ENCODE results near the gene PPA1.
"Not testable (repeated sequence)": the region's sequence is repeated elsewhere in the genome, so short reads cannot be mapped to it uniquely, and the experiment has no call there.

Gene PPA1

DNA sequence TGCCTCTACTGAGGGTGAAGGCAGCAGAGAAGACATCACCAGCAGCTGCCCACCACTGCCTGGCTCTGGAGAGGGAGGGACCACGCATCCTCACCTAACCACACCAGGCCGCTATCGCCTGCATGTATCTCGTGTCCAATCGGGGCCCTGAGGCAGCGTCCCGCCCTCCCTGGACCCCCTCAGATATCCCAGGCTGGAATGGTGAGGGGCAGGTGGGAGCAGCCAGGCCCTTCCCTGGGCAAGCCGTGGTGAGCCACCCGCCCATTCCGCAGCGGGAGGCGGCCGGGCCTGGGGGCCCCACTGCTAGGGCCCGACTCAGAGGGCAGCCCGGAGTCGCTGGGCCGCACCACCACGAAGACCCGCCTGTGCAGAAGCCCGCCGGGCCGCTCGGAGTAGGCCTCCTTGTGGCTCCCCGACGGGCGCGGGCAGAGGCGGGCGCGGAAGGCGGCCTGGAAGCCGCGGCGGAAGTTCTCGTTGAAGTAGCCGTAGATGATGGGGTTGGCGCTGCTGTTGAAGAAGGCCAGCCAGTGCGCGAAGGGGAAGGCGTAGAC lies 21.6 kb upstream of the PPA1 start:
- no peak for DNase-seq

GRCh38 chr10:70253878-70254765 lies 20.9 kb upstream of the PPA1 start:
- no peak for DNase-seq

DNA sequence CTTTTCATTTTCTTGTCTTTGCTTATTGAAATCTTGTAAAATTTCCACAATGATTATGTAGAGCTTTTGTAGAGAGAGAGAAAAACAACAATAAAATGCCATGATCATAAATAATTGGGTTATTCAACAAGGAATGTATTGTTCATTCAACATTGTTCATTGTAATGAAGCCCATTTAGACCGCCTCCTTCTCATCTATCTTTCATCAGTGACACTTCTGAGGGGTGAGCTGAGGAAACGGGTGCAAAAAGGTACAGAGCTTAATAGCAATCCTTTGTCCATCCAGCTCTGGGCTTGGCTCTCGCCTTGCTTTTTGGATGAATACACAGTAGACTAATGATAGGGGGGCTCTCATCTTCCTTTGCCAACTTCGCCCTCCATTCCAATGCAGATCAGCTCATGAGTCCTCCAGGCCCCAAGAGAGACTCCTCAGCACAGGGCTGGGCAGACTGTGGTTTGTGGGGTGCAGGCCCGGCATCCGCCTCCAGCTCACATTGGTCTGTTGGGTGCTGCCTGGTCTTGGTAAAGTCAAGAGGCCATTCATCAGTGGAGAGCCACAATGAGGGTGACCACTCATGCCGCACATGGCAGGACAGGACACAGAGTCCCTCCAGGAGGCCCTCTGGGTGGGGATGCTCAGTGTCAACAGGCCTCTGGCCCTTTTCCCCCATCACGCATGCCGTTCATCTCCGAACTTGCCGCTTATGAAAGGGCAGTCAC lies 17.9 kb upstream of the PPA1 start:
- DNase-seq, result no peak

GRCh38 chr10:70247360-70247759 lies 14.1 kb upstream of the PPA1 start:
- no peak for DNase-seq

- no peak for DNase-seq
These were observed 7.9 kb upstream of the PPA1 start for GRCh38 chr10:70241081-70241480.

GRCh38 chr10:70239986-70240385 lies 6.8 kb upstream of the PPA1 start:
- not testable (repeated sequence) for DNase-seq

DNA sequence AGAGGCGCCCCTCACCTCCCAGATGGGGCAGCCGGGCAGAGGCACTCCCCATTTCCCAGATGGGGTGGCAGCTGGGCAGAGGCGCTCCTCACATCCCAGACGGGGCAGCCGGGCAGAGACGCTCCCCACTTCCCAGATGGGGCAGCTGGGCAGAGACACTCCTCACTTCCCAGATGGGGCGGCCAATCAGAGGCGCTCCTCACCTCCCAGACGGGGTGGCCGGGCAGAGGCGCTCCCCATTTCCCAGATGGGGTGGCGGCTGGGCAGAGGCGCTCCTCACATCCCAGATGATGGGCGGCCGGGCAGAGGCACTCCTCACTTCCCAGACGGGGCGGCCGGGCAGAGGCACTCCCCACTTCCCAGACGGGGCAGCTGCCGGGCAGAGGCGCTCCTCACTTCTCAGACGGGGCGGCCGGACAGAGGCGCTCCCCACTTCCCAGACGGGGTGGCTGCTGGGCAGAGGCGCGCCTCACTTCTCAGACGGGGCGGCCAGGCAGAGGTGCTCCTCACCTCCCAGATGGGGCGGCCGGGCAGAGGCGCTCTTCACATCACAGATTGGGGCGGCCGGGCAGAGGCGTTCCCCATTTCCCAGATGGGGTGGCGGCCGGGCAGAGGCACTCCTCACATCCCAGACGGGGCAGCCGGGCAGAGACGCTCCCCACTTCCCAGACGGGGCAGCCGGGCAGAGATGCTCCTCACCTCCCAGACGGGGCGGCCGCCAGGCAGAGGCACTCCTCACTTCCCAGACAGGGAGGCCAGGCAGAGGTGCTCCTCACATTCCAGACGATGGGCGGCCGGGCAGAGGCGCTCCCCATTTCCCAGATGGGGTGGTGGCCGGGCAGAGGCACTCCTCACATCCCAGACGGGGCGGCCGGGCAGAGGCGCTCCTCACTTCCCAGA lies 6.1 kb upstream of the PPA1 start:
- not testable (repeated sequence) for DNase-seq

DNA sequence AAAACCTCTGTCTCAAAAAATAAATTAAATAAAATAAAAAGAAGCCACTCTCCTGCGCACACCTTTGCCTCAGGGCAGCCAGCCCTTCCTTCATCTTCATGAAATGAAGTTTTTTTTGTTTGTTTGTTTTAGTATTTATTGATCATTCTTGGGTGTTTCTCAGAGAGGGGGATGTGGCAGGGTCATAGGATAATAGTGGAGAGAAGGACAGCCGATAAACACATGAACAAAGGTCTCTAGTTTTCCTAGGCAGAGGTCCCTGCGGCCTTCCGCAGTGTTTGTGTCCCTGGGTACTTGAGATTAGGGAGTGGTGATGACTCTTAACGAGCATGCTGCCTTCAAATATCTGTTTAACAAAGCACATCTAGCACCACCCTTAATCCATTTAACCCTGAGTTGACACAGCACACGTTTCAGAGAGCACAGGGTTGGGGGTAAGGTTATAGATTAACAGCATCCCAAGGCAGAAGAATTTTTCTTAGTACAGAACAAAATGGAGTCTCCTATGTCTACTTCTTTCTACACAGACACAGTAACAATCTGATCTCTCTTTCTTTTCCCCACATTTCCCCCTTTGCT lies 4.8 kb upstream of the PPA1 start:
- not testable (repeated sequence) for DNase-seq

- DNase-seq, result no peak
These were observed 1.6 kb upstream of the PPA1 start for GRCh38 chr10:70234668-70235447.

DNA sequence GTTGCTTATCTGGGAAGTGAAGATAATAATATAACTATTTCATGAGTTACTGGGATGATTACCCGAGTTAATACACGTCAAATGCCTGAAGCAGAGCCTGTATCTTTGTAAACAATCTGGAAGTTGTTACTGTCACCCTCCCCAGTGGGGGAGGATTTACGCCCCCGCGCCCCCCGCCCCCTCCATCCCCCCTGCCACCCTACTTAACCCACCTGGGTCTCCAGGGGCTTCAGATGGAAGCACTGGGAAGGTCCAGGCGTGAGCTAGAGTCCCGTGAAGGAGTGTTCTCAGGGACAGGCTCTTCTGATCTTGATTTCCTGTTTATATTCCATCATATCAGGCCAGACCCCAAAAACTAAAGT lies 691 bp upstream of the PPA1 start:
- no peak for DNase-seq

DNA sequence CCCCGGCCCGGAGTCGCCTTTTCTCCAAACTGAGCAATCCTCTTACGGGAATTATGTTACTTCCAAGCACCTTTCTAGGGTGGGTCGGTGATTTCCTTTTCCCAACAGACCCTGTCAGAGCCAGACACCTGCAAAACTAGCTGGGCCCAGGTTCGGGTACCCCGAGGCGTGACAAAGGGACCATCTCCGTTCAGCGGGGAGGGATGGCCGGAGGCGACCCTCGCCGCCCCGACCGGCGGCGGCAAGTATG lies 445 bp downstream of the PPA1 start:
- no peak for DNase-seq

- peak in 1 of 2 experiments; percentile 21 for DNase-seq
These were observed 922 bp downstream of the PPA1 start for GRCh38 chr10:70232155-70232858.

DNA sequence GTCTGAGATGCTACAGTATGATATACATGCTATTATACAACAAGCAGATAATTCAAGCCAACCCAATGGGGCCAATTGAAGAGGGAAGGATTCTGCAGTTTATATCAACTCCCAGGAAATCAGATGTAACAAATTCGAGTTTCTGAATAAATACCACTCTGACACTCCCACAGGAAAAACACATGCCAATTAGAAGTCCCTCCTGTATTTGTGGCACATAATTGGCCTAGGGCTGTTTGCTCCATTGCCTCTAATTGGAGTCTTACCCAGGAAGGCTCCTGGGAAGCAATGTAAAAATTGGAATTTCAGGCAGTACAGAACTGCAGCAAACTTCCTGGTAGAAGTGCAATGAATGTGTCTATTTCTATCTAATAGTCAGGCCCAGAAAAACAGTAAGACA lies 4.7 kb downstream of the PPA1 start:
- no peak for DNase-seq

- DNase-seq, result no peak
These were observed 5.5 kb downstream of the PPA1 start for GRCh38 chr10:70227548-70228320.

DNA sequence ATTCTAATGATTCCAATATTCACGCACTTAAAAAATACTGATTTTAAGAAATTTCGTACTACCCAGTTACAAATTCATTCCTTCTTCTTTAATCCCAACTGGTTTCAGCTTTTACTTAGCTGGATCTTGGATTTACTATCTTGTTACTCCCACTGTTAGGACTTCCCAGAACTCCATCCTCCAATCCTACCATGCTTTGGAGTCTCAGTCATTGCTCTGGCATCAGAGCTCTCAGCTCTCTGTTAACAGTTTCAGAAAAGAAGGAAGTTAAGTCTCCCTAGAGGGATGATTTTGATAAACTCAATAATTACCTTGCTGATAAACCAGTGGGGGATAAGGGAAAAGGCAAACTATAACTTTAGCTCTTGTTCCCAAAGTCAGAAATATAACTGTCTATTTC lies 9.5 kb downstream of the PPA1 start:
- no peak for DNase-seq

DNA sequence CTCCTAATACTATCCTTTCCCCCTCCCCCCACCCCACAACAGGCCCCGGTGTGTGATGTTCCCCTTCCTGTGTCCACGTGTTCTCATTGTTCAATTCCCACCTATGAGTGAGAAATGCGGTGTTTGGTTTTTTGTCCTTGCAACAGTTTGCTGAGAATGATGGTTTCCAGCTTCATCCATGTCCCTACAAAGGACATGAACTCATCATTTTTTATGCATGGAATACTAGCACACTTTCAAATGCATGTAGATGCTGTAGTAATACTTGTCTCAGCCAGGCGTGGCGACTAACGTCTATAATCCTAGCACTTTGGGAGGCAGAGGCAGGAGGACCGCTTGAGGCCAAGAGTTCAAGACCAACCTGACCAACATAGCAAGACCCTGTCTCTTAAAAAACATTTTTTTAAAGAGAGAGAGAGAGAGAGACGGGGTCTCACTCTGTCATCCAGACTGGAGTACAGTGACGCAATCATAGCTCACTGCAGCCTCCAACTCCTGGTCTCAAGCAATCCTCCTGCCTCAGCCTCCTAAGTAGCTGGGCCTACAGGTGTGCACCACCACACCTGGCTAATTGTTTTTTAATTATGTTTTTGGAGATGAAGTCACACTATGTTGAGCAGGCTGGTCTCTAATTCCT lies 10.3 kb downstream of the PPA1 start:
- DNase-seq, result not testable (repeated sequence)

GRCh38 chr10:70222340-70222794 lies 10.9 kb downstream of the PPA1 start:
- no peak for DNase-seq

DNA sequence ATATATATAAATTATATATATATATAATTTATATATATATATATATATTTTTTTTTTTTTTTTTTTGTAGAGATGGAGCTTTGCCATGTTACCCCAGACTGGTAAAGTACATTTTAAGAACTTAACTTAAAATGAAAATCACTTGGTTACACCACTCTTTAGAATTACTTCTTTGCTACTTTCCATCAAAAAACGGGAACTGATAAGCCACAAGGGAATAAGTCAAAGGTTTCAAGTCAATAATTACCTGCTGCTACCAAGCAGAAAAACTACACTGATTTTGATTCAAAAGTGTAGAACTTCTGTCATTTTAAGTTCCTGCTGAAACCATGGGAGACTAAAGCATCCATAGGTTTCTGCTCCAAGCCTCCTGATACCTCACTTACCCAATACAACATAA lies 12.2 kb downstream of the PPA1 start:
- no peak for DNase-seq

- no peak for DNase-seq
These were observed 20.4 kb downstream of the PPA1 start for GRCh38 chr10:70212879-70213278.

GRCh38 chr10:70212277-70212676 lies 21.0 kb downstream of the PPA1 start:
- no peak for DNase-seq

Measured in SW 1271 (cell line).